Measurements from ENCODE around the gene PRCD. TPM values are rescaled to one million over a fixed set of nuclear protein-coding genes. Genes with fewer than 3 reads are reported as not detected.

PRCD gene
- polyA plus RNA-seq, 1 of the 3 experiments (the other 2 are of a cell fraction), result 2.2 TPM

DNA sequence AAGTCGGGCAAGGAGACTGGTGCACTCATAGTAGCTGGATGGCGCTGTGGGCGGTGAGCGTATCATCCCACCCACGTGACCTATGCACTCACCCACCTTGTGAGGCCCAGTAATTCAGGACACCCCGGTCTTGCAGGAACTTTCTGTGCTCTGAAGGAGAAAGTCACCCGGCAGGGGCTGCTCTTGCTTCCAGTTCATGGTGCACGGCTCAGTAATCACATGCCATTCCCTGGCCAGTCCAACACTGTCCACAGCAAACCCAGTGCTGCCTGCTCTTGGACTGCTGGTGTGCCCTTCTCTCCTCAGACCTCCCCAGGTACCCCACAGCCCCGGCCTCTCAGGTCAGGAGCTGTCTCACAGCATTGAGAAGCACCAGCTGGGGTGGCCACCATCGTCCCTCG is 22.2 kb upstream of the PRCD start:
- Histone ChIP-seq H3K4me3 (ENCODE audit: low read depth in 2 of 2, low read length in 1 of 2) (no peak overlapping the region), H3K27ac (ENCODE audit: low read depth in 2 of 2, low read length in 1 of 2) (no peak overlapping the region), H3K9ac (no peak overlapping the region), H3K4me1 (ENCODE audit: control insufficient read depth in 1 of 2, insufficient read depth in 2 of 2, low read depth in 1 of 2, low read length in 1 of 2) (no peaks in the 10 kb centered on the region), H3K4me2 (no peak overlapping the region), H3F3A (replicated peaks; ENCODE audit: insufficient read depth) (no peaks in the 10 kb centered on the region), H3K27me3 (ENCODE audit: insufficient read depth) (peaks cover 26% of the 10 kb centered on the region; the same call in 1 of the 2 replicates), H3K36me3 (replicated peaks in 1 of 2; ENCODE audit: control insufficient read depth in 1 of 2, insufficient read depth in 2 of 2, low read length in 1 of 2) (no peaks in the 10 kb centered on the region), H4K20me1 (ENCODE audit: insufficient read depth) (no peaks in the 10 kb centered on the region), H3K9me2 (no peaks in the 10 kb centered on the region), H2AFZ (ENCODE audit: low read depth) (no peak overlapping the region), H3K79me2 (ENCODE audit: insufficient read depth) (no peaks in the 10 kb centered on the region), H3K9me3 (no peaks in the 10 kb centered on the region)
- ChIA-PET CTCF (interaction anchor here (0.9 to 22.2 kb wide), 8 partner anchors 8 to 166 kb away, joined by 3 to 679 read pairs (median 45); partner anchors contain the start of genes CYGB and PRCD), POLR2A (no interaction called here)
- WGBS (ENCODE audit: low lambda C conversion rate), result 82% methylated on average over 7 of the region's 11 CpGs
- DNase-seq, result no peak
- TF ChIP-seq RCOR1 (IDR thresholded peaks at IDR 0.05; ENCODE audit: low read length) (no peak), CHD2 (IDR thresholded peaks at IDR 0.05; ENCODE audit: low read length, partially characterized antibody) (no peak), TCF12 (IDR thresholded peaks at IDR 0.05) (no peak), TEAD4 (IDR thresholded peaks at IDR 0.05; ENCODE audit: borderline replicate concordance, insufficient read depth) (no peak), RAD21 (IDR thresholded peaks at IDR 0.05; ENCODE audit: low read length) (no peak), YY1 (IDR thresholded peaks at IDR 0.05; ENCODE audit: low read depth) (no peak), NFIC (IDR thresholded peaks at IDR 0.05; ENCODE audit: borderline replicate concordance) (no peak), RXRA (IDR thresholded peaks at IDR 0.05; ENCODE audit: borderline replicate concordance, low read depth) (no peak), TAF1 (IDR thresholded peaks at IDR 0.05; ENCODE audit: borderline replicate concordance, low read depth, low read length) (no peak), RFX5 (IDR thresholded peaks at IDR 0.05; ENCODE audit: low read length) (no peak), NRF1 (IDR thresholded peaks at IDR 0.05; ENCODE audit: low read depth, low read length) (no peak)
- TF ChIP-seq, protein P1, sequence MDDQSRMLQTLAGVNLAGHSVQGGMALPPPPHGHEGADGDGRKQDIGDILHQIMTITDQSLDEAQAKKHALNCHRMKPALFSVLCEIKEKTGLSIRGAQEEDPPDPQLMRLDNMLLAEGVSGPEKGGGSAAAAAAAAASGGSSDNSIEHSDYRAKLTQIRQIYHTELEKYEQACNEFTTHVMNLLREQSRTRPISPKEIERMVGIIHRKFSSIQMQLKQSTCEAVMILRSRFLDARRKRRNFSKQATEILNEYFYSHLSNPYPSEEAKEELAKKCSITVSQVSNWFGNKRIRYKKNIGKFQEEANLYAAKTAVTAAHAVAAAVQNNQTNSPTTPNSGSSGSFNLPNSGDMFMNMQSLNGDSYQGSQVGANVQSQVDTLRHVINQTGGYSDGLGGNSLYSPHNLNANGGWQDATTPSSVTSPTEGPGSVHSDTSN (IDR thresholded peaks at IDR 0.05), result no peak
- TF ChIP-seq, protein P2, sequence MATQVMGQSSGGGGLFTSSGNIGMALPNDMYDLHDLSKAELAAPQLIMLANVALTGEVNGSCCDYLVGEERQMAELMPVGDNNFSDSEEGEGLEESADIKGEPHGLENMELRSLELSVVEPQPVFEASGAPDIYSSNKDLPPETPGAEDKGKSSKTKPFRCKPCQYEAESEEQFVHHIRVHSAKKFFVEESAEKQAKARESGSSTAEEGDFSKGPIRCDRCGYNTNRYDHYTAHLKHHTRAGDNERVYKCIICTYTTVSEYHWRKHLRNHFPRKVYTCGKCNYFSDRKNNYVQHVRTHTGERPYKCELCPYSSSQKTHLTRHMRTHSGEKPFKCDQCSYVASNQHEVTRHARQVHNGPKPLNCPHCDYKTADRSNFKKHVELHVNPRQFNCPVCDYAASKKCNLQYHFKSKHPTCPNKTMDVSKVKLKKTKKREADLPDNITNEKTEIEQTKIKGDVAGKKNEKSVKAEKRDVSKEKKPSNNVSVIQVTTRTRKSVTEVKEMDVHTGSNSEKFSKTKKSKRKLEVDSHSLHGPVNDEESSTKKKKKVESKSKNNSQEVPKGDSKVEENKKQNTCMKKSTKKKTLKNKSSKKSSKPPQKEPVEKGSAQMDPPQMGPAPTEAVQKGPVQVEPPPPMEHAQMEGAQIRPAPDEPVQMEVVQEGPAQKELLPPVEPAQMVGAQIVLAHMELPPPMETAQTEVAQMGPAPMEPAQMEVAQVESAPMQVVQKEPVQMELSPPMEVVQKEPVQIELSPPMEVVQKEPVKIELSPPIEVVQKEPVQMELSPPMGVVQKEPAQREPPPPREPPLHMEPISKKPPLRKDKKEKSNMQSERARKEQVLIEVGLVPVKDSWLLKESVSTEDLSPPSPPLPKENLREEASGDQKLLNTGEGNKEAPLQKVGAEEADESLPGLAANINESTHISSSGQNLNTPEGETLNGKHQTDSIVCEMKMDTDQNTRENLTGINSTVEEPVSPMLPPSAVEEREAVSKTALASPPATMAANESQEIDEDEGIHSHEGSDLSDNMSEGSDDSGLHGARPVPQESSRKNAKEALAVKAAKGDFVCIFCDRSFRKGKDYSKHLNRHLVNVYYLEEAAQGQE (IDR thresholded peaks at IDR 0.05; ENCODE audit: low read depth, low read length), result no peak

Data from SK-N-SH (cell line).